ENCODE results near the gene TUBB6. TPM values are rescaled to one million over a fixed set of nuclear protein-coding genes. Genes with fewer than 3 reads are reported as not detected.

Gene TUBB6
- total and polyA plus RNA-seq, 2 donors (not counting 3 experiments of a cell fraction or from before 2014, with no cell fraction given): 440 to 747 TPM

GRCh38 chr18:12373771-12374116 is 65.7 kb downstream of the TUBB6 start:
- CTCF ChIA-PET: interaction anchor here (1.0 kb wide), 1 partner anchor 20 kb away, joined by 3 read pairs; no protein-coding TSS in a partner anchor

GRCh38 chr18:12374401-12374800 is 66.4 kb downstream of the TUBB6 start:
- no peaks in the 10 kb centered on the region for H3K9me1 ChIP-seq (replicated peaks; ENCODE audit: control insufficient read depth, extremely low read depth, insufficient read depth, low read length)
- H2AFZ ChIP-seq (ENCODE audit: low read depth, low read length): no peak overlapping the region
- no peak overlapping the region for H3K4me3 ChIP-seq (replicated peaks in 1 of 3; ENCODE audit: insufficient read depth in 1 of 3, low read depth in 1 of 3, low read length in 3 of 3)
- H3K27me3 ChIP-seq (ENCODE audit: control insufficient read depth in 2 of 2, insufficient read depth in 2 of 2, low read length in 2 of 2): no peaks in the 10 kb centered on the region
- H3K4me2 ChIP-seq (ENCODE audit: insufficient read depth, low read length): no peak overlapping the region
- no peaks in the 10 kb centered on the region for H3K9me3 ChIP-seq (replicated peaks; ENCODE audit: control insufficient read depth, insufficient read depth, low read length)
- H3K27ac ChIP-seq (ENCODE audit: insufficient read depth, low read depth, low read length): no peak overlapping the region
- CTCF ChIA-PET: no interaction called here
- no peaks in the 10 kb centered on the region for H4K20me1 ChIP-seq (replicated peaks; ENCODE audit: control insufficient read depth, extremely low read depth, insufficient read depth, low read length)
- POLR2A ChIA-PET: no interaction called here
- DNase-seq (ENCODE audit: low read depth, low spot score) (no peak), FAIRE-seq (no peak)
- no peak for TF ChIP-seq MAX (IDR thresholded peaks at IDR 0.05; ENCODE audit: insufficient read depth, insufficient read length)
- no peak for TF ChIP-seq JUN (IDR thresholded peaks at IDR 0.05; ENCODE audit: borderline replicate concordance, insufficient read depth, insufficient read length, low read depth)
- TF ChIP-seq POLR2A (IDR thresholded peaks at IDR 0.05; ENCODE audit: low read depth, low read length): no peak
- no peak for TF ChIP-seq FOS (IDR thresholded peaks at IDR 0.05; ENCODE audit: borderline replicate concordance, insufficient read depth, low read length)
- no peak for TF ChIP-seq MYC (IDR thresholded peaks at IDR 0.05; ENCODE audit: low read depth, low read length)
- no peak for TF ChIP-seq POLR2AphosphoS5 (IDR thresholded peaks at IDR 0.05; ENCODE audit: insufficient read depth, low read depth, low read length)
- no peak for TF ChIP-seq CTCF (IDR thresholded peaks at IDR 0.05; ENCODE audit: extremely low read depth in 1 of 2, insufficient read depth in 1 of 2, low read depth in 1 of 2, low read length in 2 of 2)
- no peak for TF ChIP-seq EZH2 (IDR thresholded peaks at IDR 0.05; ENCODE audit: borderline replicate concordance, low read depth, low read length, severe bottlenecking)
- TF ChIP-seq GATA2 (IDR thresholded peaks at IDR 0.05; ENCODE audit: insufficient read depth, insufficient read length, low read depth, low read length): no peak
- peaks cover 57% of the 10 kb centered on the region for H3K79me2 ChIP-seq (ENCODE audit: control insufficient read depth, insufficient read depth, low read length)
- no peak overlapping the region for H3K9ac ChIP-seq (replicated peaks; ENCODE audit: extremely low read depth, insufficient read depth, low read length)
- H3K4me1 ChIP-seq (ENCODE audit: control insufficient read depth, extremely low read depth, insufficient read depth, low read length): peaks cover 9% of the 10 kb centered on the region
- H3K36me3 ChIP-seq (ENCODE audit: control insufficient read depth in 2 of 2, extremely low read depth in 1 of 2, insufficient read depth in 2 of 2, low read length in 2 of 2): no peaks in the 10 kb centered on the region
- BruUV-seq (replicated peaks): no TSS peak
- dilution Hi-C loops (cut with MboI; ENCODE audit: extremely low pct_ligation_motif_present, low sequenced_read_pairs): no loop called here
- intact Hi-C loops (cut with micrococcal nuclease): no loop called here

More at GRCh38 chr18:12373771-12374116, 65.7 kb downstream of the TUBB6 start:
- intact Hi-C loops (cut with micrococcal nuclease): no loop called here
- TF ChIP-seq JUN (IDR thresholded peaks at IDR 0.05; ENCODE audit: borderline replicate concordance, insufficient read depth, insufficient read length, low read depth) (no peak), GATA2 (IDR thresholded peaks at IDR 0.05; ENCODE audit: insufficient read depth, insufficient read length, low read depth, low read length) (no peak), POLR2AphosphoS5 (IDR thresholded peaks at IDR 0.05; ENCODE audit: insufficient read depth, low read depth, low read length) (no peak)
- no peak overlapping the region for H3K4me3 ChIP-seq (replicated peaks in 1 of 3; ENCODE audit: insufficient read depth in 1 of 3, low read depth in 1 of 3, low read length in 3 of 3)
- no peaks in the 10 kb centered on the region for H3K27me3 ChIP-seq (ENCODE audit: control insufficient read depth in 2 of 2, insufficient read depth in 2 of 2, low read length in 2 of 2)
- H3K27ac ChIP-seq (ENCODE audit: insufficient read depth, low read depth, low read length): no peak overlapping the region
- no peaks in the 10 kb centered on the region for H3K36me3 ChIP-seq (ENCODE audit: control insufficient read depth in 2 of 2, extremely low read depth in 1 of 2, insufficient read depth in 2 of 2, low read length in 2 of 2)
- peaks cover 57% of the 10 kb centered on the region for H3K79me2 ChIP-seq (ENCODE audit: control insufficient read depth, insufficient read depth, low read length)
- DNase-seq (ENCODE audit: low read depth, low spot score) (no peak), FAIRE-seq (no peak)
- BruUV-seq (replicated peaks): no TSS peak
- no peak overlapping the region for H3K9ac ChIP-seq (replicated peaks; ENCODE audit: extremely low read depth, insufficient read depth, low read length)
- H3K4me1 ChIP-seq (ENCODE audit: control insufficient read depth, extremely low read depth, insufficient read depth, low read length): peaks cover 9% of the 10 kb centered on the region
- no peaks in the 10 kb centered on the region for H3K9me3 ChIP-seq (replicated peaks; ENCODE audit: control insufficient read depth, insufficient read depth, low read length)
- dilution Hi-C loops (cut with MboI; ENCODE audit: extremely low pct_ligation_motif_present, low sequenced_read_pairs): no loop called here
- H2AFZ ChIP-seq (ENCODE audit: low read depth, low read length): no peak overlapping the region
- no peaks in the 10 kb centered on the region for H3K9me1 ChIP-seq (replicated peaks; ENCODE audit: control insufficient read depth, extremely low read depth, insufficient read depth, low read length)
- POLR2A ChIA-PET: no interaction called here
- H3K4me2 ChIP-seq (ENCODE audit: insufficient read depth, low read length): no peak overlapping the region
- no peaks in the 10 kb centered on the region for H4K20me1 ChIP-seq (replicated peaks; ENCODE audit: control insufficient read depth, extremely low read depth, insufficient read depth, low read length)

Data from endothelial cell of umbilical vein (primary cell).